HUES48 (cell line): ENCODE data around the gene GP5.
A peak's percentile ranks its signal among the peaks of the same experiment; 100 is the strongest.

Experiments
- H3K27ac ChIP-seq: one replicate; pipeline ENCODE4 v1.7.0; 2013; ENCODE audit warnings: low read depth, low read length, inconsistent platforms
- H3K27me3 ChIP-seq: 2 replicates; pipeline ENCODE4 v1.6.1; 2013; ENCODE audit warnings: mild to moderate bottlenecking, low read length; ENCODE audit not compliant: control insufficient read depth, insufficient read depth
- H3K36me3 ChIP-seq: 2 replicates; pipeline ENCODE4 v1.6.1; 2013; ENCODE audit warnings: low read length; ENCODE audit not compliant: control insufficient read depth, insufficient read depth
- H3K4me1 ChIP-seq: 2 replicates; pipeline ENCODE4 v1.6.1; 2013; ENCODE audit warnings: mild to moderate bottlenecking, low read length; ENCODE audit not compliant: control insufficient read depth, insufficient read depth
- H3K4me3 ChIP-seq: 2 replicates; pipeline ENCODE4 v1.5.1; 2013; ENCODE audit warnings: mild to moderate bottlenecking, low read depth, low read length
- H3K9ac ChIP-seq: 2 replicates; pipeline ENCODE4 v1.6.1; 2013; ENCODE audit warnings: mild to moderate bottlenecking, low read depth, low read length, moderate library complexity
- H3K9me3 ChIP-seq: 2 replicates; pipeline ENCODE4 v1.6.1; 2013; ENCODE audit warnings: low read length; ENCODE audit not compliant: control insufficient read depth, insufficient read depth

The GP5 gene

DNA sequence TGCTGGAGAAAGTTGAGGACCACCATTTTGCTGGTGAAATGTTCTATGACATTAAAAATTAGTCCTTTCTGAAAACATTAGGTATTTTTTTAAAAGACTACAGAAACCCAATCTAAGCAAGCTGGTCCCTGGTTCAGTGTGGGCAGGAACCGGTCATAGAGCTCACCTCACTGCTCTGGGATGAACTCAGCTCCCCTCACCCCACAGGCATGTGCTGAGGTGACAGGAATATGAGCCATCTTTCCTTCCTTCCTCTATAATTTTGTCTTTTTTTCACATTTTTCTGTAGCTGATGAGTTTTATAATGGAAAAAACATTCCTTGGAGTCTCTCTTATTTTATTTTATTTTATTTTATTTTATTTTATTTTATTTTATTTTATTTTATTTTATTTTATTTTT, 21.4 kb downstream of the GP5 start:
- peaks cover 16% of the 10 kb centered on the region; the same call in 1 of the 2 replicates for H3K4me1 ChIP-seq
- H3K9me3 ChIP-seq = no peaks in the 10 kb centered on the region
- no peak overlapping the region for H3K27ac ChIP-seq
- H3K27me3 ChIP-seq = no peaks in the 10 kb centered on the region
- H3K36me3 ChIP-seq = no peaks in the 10 kb centered on the region
- no peak overlapping the region for H3K9ac ChIP-seq
- H3K4me3 ChIP-seq = no peak overlapping the region

DNA sequence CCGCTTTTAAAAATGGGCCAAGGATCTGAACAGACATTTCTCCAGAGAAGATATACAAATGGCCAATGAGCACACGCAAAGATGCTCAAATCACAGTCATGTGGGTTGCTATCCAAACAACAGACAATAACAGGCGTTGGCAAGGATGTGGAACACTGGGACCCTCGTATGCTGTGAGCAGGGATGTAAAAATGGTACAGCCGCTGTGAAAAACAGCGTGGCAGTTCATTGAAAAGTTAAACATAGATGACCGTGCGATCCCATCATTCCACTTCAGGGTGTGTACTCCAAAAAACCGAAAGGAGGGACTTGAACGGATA, 22.9 kb downstream of the GP5 start:
- Histone ChIP-seq H3K9ac (no peak overlapping the region), H3K36me3 (no peaks in the 10 kb centered on the region), H3K9me3 (no peaks in the 10 kb centered on the region), H3K27ac (no peak overlapping the region), H3K27me3 (no peaks in the 10 kb centered on the region), H3K4me1 (peaks cover 10% of the 10 kb centered on the region; the same call in 1 of the 2 replicates), H3K4me3 (no peak overlapping the region)

GRCh38 chr3:194375473-194376240, 23.4 kb downstream of the GP5 start:
- Histone ChIP-seq H3K27ac (no peak overlapping the region), H3K9ac (no peak overlapping the region), H3K4me1 (peaks cover 10% of the 10 kb centered on the region; the same call in 1 of the 2 replicates), H3K27me3 (no peaks in the 10 kb centered on the region), H3K36me3 (no peaks in the 10 kb centered on the region), H3K9me3 (no peaks in the 10 kb centered on the region), H3K4me3 (no peak overlapping the region)

DNA sequence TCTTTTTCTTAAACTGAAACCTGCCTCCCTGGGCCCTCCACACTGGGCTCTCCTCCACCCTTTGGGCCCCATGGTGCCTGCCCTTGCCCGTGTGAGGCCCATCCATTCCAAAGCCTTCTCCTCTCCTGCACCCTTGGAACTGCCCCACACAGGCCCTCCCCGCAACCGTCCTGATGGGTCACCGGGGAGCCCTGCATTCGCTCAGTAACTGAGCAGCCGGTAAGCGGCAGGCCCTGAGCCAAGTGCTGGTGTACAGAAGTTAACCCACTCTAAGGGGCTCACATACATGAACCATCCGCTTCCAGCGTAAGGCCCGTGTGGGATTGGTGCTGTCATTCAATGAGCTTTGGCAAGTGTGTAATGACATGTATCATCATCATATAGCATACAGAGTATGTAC, 24.1 kb downstream of the GP5 start:
- H3K4me3 ChIP-seq = no peak overlapping the region
- H3K4me1 ChIP-seq = peaks cover 8% of the 10 kb centered on the region; the same call in 1 of the 2 replicates
- H3K27ac ChIP-seq = no peak overlapping the region
- H3K36me3 ChIP-seq = no peaks in the 10 kb centered on the region
- no peaks in the 10 kb centered on the region for H3K9me3 ChIP-seq
- H3K9ac ChIP-seq = no peak overlapping the region
- no peaks in the 10 kb centered on the region for H3K27me3 ChIP-seq

DNA sequence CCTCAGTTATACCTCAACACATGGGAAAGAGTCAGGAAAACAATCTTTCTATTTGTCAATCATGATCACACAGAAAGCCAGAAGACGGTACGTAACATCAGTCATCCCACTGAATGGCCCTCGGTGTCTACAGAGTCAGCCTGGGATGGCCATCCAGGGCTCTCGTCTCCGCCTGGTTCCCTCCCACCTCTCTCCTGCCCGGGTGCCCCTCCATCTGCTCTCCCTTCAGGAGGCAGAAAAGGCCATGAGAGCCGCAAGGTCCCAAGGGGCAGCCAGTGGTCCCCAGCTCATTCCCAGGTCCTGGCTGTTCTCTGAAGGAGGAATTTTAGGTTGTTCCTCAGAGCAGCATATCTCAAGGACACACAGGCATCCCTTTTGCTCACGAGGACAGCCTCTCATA, 25.2 kb downstream of the GP5 start:
- no peak overlapping the region for H3K27ac ChIP-seq
- peaks cover 15% of the 10 kb centered on the region; the same call in 1 of the 2 replicates for H3K4me1 ChIP-seq
- no peak overlapping the region for H3K4me3 ChIP-seq
- no peaks in the 10 kb centered on the region for H3K36me3 ChIP-seq
- peaks cover 8% of the 10 kb centered on the region for H3K27me3 ChIP-seq
- H3K9ac ChIP-seq = no peak overlapping the region
- no peaks in the 10 kb centered on the region for H3K9me3 ChIP-seq

DNA sequence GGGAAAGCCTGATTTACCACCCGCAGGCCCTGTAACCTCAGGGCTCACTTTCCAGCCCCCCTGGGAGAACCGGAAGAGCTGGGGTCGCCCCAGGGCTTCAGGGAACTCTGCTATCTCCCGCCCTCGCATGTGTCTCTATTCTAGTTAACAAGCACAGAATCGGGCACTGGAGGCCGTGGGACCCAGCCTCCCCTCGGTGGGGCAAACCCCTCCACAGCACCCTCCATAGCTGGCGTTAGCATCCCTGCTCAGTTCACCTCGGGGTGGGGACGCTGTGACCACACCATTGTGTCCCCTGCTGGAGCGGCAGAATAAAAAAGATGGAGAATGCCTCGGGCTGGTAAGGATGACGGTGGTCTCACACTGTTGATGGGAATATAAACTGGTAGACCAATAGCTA, 26.0 kb downstream of the GP5 start:
- peaks cover 16% of the 10 kb centered on the region for H3K27me3 ChIP-seq
- H3K9me3 ChIP-seq = no peaks in the 10 kb centered on the region
- H3K36me3 ChIP-seq = no peaks in the 10 kb centered on the region
- no peak overlapping the region for H3K27ac ChIP-seq
- no peak overlapping the region for H3K9ac ChIP-seq
- peaks cover 15% of the 10 kb centered on the region; the same call in 1 of the 2 replicates for H3K4me1 ChIP-seq
- H3K4me3 ChIP-seq = no peak overlapping the region

DNA sequence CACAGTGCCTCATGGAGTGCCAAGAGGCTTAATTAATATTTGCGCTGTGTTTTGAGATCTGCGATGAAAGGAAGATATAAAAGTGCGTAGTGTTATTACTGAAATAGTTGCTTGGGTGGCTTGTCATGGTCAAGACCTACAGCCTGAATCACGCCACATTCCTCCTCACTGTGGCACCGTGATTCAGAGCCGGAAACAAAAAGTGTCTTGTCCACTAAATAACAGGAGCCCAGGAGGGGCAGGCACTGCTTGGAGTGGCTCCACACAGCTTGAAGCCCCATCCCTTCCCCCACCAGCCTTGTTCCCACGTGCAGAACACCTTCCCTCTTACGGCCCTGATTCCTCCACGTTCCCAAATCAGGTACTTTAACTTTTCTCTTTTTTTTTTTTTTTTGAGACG, 28.3 kb downstream of the GP5 start:
- no peak overlapping the region for H3K27ac ChIP-seq
- H3K9ac ChIP-seq = no peak overlapping the region
- peaks cover 11% of the 10 kb centered on the region; the same call in 1 of the 2 replicates for H3K4me1 ChIP-seq
- H3K9me3 ChIP-seq = no peaks in the 10 kb centered on the region
- H3K36me3 ChIP-seq = no peaks in the 10 kb centered on the region
- peaks cover 16% of the 10 kb centered on the region for H3K27me3 ChIP-seq
- no peak overlapping the region for H3K4me3 ChIP-seq

DNA sequence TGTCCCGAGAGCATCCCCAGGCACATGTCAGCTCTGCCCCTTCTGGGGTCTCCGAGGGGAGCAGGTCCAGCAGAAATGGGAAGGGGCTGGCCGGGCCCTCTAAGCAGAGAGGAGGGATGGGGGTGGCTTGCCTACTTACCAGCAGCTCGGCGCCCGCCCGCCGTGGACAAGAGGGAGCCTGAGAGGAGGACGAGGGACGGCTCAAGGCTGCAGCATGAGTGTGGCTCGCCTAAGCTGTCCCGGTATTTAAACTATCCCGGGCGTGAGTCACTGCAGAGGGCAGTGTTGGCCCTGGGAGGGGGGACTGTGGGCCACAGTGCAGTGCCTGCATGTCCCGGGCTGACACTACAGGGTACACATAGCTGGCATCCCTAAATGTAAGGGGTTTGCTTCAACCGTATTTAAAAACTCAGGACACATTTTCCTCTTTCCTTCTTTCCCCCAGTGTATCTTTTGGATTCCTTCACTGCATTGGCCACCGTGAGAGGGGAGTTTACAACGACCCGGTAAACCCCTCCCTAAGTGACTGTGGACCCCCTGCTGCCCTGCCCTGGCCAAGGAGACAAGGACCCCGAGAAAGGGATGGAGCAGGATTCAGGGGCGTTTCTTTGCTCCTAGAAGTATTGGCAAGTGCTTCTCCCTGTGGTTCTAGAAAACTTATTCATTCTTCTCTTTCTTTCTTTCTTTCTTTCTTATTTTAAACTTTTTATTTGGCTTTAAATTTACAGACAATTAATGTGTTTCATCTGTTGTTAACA, 29.4 kb downstream of the GP5 start, which contains the start of gene LRRC15:
Gene LRRC15 (minus strand): TSS at position 222 of the 758 bp plus-strand sequence. CDS start 8,700 bp downstream, outside the sequence.
- Histone ChIP-seq H3K9me3 (no peaks in the 10 kb centered on the region), H3K27me3 (peaks cover 16% of the 10 kb centered on the region), H3K4me1 (peaks cover 7% of the 10 kb centered on the region; the same call in 1 of the 2 replicates), H3K36me3 (no peaks in the 10 kb centered on the region), H3K9ac (no peak within 1 kb of the TSS), H3K4me3 (peak within 1 kb of the TSS; percentile 33; the same call in 1 of the 2 replicates), H3K27ac (no peak within 1 kb of the TSS)

- Histone ChIP-seq H3K4me1 (peaks cover 7% of the 10 kb centered on the region; the same call in 1 of the 2 replicates), H3K27me3 (peaks cover 16% of the 10 kb centered on the region), H3K4me3 (no peak overlapping the region), H3K9ac (no peak overlapping the region), H3K9me3 (no peaks in the 10 kb centered on the region), H3K36me3 (no peaks in the 10 kb centered on the region), H3K27ac (no peak overlapping the region)
Observed at GRCh38 chr3:194368918-194369317, 30.1 kb downstream of the GP5 start.

- Histone ChIP-seq H3K4me1 (peaks cover 7% of the 10 kb centered on the region; the same call in 1 of the 2 replicates), H3K36me3 (no peaks in the 10 kb centered on the region), H3K27ac (no peak overlapping the region), H3K4me3 (no peak overlapping the region), H3K27me3 (peaks cover 16% of the 10 kb centered on the region), H3K9me3 (no peaks in the 10 kb centered on the region), H3K9ac (no peak overlapping the region)
Observed at GRCh38 chr3:194367992-194368841, 30.8 kb downstream of the GP5 start.
